Inflammatory macrophage (primary cell): ENCODE results near the gene PRPS2.

Source experiments
- DNase-seq, 2 donors: peaks; one replicate each; pipeline ENCODE4 v3.0.0-alpha.2; 2020 to 2022
- total RNA-seq, 18 experiments: gene quantifications; one replicate each; lab custom pipeline; 2026; ENCODE audit warnings: mixed read lengths in 6 of 18, inconsistent platforms in 2 of 18; lab: John Stamatoyannopoulos, UW

PRPS2 gene
- total RNA-seq = 20.5 to 73.8 (median 50.4) reads per million in 18 experiments

- peak; percentile 28 to 40 for DNase-seq
These were observed at the start of gene PRPS2 for GRCh38 chrX:12791257-12792228. Gene PRPS2 (plus strand): TSS chrX:12791412. CDS start chrX:12791498, 86 bp downstream.

- DNase-seq = no peak
These were observed 49.8 kb upstream of the PRPS2 start for GRCh38 chrX:12741416-12741815.

GRCh38 chrX:12747433-12747832 lies 43.8 kb upstream of the PRPS2 start:
- no peak for DNase-seq

- DNase-seq = no peak
These were observed 39.3 kb upstream of the PRPS2 start for GRCh38 chrX:12751887-12752286.

GRCh38 chrX:12753366-12753765 lies 37.8 kb upstream of the PRPS2 start:
- DNase-seq = no peak

GRCh38 chrX:12758291-12758690 lies 32.9 kb upstream of the PRPS2 start:
- DNase-seq = no peak

- no peak for DNase-seq
These were observed 23.4 kb upstream of the PRPS2 start for GRCh38 chrX:12767856-12768255.

GRCh38 chrX:12768491-12768890 lies 22.7 kb upstream of the PRPS2 start:
- no peak for DNase-seq

GRCh38 chrX:12770440-12770839 lies 20.8 kb upstream of the PRPS2 start:
- peak; percentile 9 to 22 for DNase-seq

- DNase-seq = peak; percentile 64 to 77
These were observed 19.7 kb upstream of the PRPS2 start for GRCh38 chrX:12771445-12772069.

GRCh38 chrX:12777670-12778069 lies 13.5 kb upstream of the PRPS2 start:
- DNase-seq = no peak

GRCh38 chrX:12779534-12779933 lies 11.7 kb upstream of the PRPS2 start:
- DNase-seq = no peak

- DNase-seq = no peak
These were observed 2.6 kb upstream of the PRPS2 start for GRCh38 chrX:12788645-12789044.

GRCh38 chrX:12789976-12790375 lies 1.2 kb upstream of the PRPS2 start:
- DNase-seq = no peak

GRCh38 chrX:12790885-12791256 lies 341 bp upstream of the PRPS2 start:
- no peak for DNase-seq

- no peak for DNase-seq
These were observed 1.5 kb downstream of the PRPS2 start for GRCh38 chrX:12792711-12793110.

GRCh38 chrX:12794654-12795053 lies 3.4 kb downstream of the PRPS2 start:
- DNase-seq = no peak

GRCh38 chrX:12798601-12799000 lies 7.4 kb downstream of the PRPS2 start:
- DNase-seq = no peak

- no peak for DNase-seq
These were observed 7.9 kb downstream of the PRPS2 start for GRCh38 chrX:12799118-12799517.

GRCh38 chrX:12802741-12803140 lies 11.5 kb downstream of the PRPS2 start:
- DNase-seq = peak; percentile 23 to 27

GRCh38 chrX:12804655-12805054 lies 13.4 kb downstream of the PRPS2 start:
- DNase-seq = no peak

- no peak for DNase-seq
These were observed 14.1 kb downstream of the PRPS2 start for GRCh38 chrX:12805333-12805732.

- no peak for DNase-seq
These were observed 20.4 kb downstream of the PRPS2 start for GRCh38 chrX:12811658-12812057.

GRCh38 chrX:12814420-12814819 lies 23.2 kb downstream of the PRPS2 start:
- peak; percentile 55 to 65 for DNase-seq
